B cell (primary cell): ENCODE results near the gene RBKS. TPM values are rescaled to one million over a fixed set of nuclear protein-coding genes. Genes with fewer than 3 reads are reported as not detected.

Source experiments
- ATAC-seq: fragments of 200-7000 bp; cut with Tn5 transposase; one replicate; pipeline ENCODE4 v1.10.0; 2021; ENCODE audit warnings: low read depth, mild to moderate bottlenecking, moderate number of reproducible peaks, moderate library complexity
- CTCF ChIA-PET: fragments of 350-600 bp; sonication (Branson Sonifier 250); formaldehyde crosslinking; loops from one replicate; lab custom pipeline; 2021; ENCODE audit warnings: antibody characterized with exemption, inconsistent platforms; lab: Charles Lee
- POLR2A ChIA-PET: fragments of 350-600 bp; sonication (Branson Sonifier 250); formaldehyde crosslinking; loops from one replicate; lab custom pipeline; 2021; ENCODE audit warnings: antibody characterized with exemption; lab: Charles Lee
- DNase-seq: peaks from one replicate; pipeline ENCODE4 v3.0.0; 2013
- H2AFZ ChIP-seq: 2 replicates; pipeline ENCODE4 v1.6.1; 2012; ENCODE audit warnings: mild to moderate bottlenecking, low read depth, low read length; ENCODE audit not compliant: insufficient read depth, poor library complexity, severe bottlenecking
- H3K27ac ChIP-seq, 2 donors: 1 replicate in 1 of 2; 2 replicates in 1 of 2; pipeline ENCODE4 v1.5.1; 2012 to 2013; ENCODE audit warnings: low read length in 2 of 2, mild to moderate bottlenecking in 2 of 2, moderate library complexity in 1 of 2
- H3K27me3 ChIP-seq, 4 experiments: fragments of 200-600 bp in 1 of 4; sonication (generic) in 1 of 4; replicated peaks in 1 of 4; 1 replicate in 2 of 4; 2 replicates in 2 of 4; pipeline versions ENCODE4 v1.6.1 to v1.7.0; 2013 to 2016; ENCODE audit warnings: low read length in 3 of 4, mild to moderate bottlenecking in 2 of 4, mixed read lengths in 1 of 4, moderate library complexity in 1 of 4; ENCODE audit not compliant: insufficient read depth in 4 of 4, control insufficient read depth in 3 of 4; ENCODE audit errors: control extremely low read depth in 1 of 4
- H3K36me3 ChIP-seq, 2 experiments: replicated peaks in 1 of 2; 1 replicate in 1 of 2; 2 replicates in 1 of 2; pipeline versions ENCODE4 v1.6.1 to v1.7.1; 2013; ENCODE audit warnings: low read length in 1 of 2; ENCODE audit not compliant: insufficient read depth in 2 of 2, control insufficient read depth in 1 of 2; ENCODE audit errors: control extremely low read depth in 1 of 2, extremely low read depth in 1 of 2
- H3K4me1 ChIP-seq, 2 donors: fragments of 200-600 bp in 1 of 2; sonication (generic) in 1 of 2; 1 replicate in 1 of 2; 2 replicates in 1 of 2; pipeline versions ENCODE4 v1.5.1 to v1.6.1; 2013 to 2017; ENCODE audit warnings: low read length in 2 of 2; ENCODE audit not compliant: control insufficient read depth in 2 of 2, insufficient read depth in 2 of 2
- H3K4me2 ChIP-seq: replicated peaks from 2 replicates; pipeline ENCODE3; 2012; ENCODE audit warnings: mild to moderate bottlenecking, low read depth, low read length; ENCODE audit not compliant: poor library complexity, severe bottlenecking
- H3K4me3 ChIP-seq, 5 experiments: fragments of 200-600 bp in 1 of 5; sonication (generic) in 1 of 5; 1 replicate in 3 of 5; 2 replicates in 2 of 5; pipeline versions ENCODE4 v1.5.1 to v1.7.0; 2011 to 2016; ENCODE audit warnings: low read length in 4 of 5, mild to moderate bottlenecking in 4 of 5, low read depth in 2 of 5, control low read depth in 1 of 5, moderate library complexity in 1 of 5; ENCODE audit not compliant: insufficient read depth in 1 of 5; ENCODE audit errors: control extremely low read depth in 1 of 5, extremely low read depth in 1 of 5
- H3K79me2 ChIP-seq: fragments of 200-600 bp; sonication (generic); one replicate; pipeline ENCODE4 v1.6.0; 2016; ENCODE audit warnings: low read length; ENCODE audit not compliant: control insufficient read depth, insufficient read depth
- H3K9ac ChIP-seq: fragments of 200-600 bp; sonication (generic); 2 replicates; pipeline ENCODE4 v1.6.1; 2017; ENCODE audit warnings: mild to moderate bottlenecking, low read length, moderate library complexity
- H3K9me3 ChIP-seq, 3 donors: one replicate each; pipeline versions ENCODE4 v1.6.1 to v1.7.1; 2013; ENCODE audit warnings: low read length in 2 of 3; ENCODE audit not compliant: control insufficient read depth in 2 of 3, insufficient read depth in 1 of 3; ENCODE audit errors: control extremely low read depth in 1 of 3
- H4K20me1 ChIP-seq: 2 replicates; pipeline ENCODE4 v1.6.0; 2012; ENCODE audit warnings: mild to moderate bottlenecking, low read length; ENCODE audit not compliant: insufficient read depth, control insufficient read depth, poor library complexity, severe bottlenecking
- H3K27ac Mint-ChIP-seq: one replicate; pipeline ENCODE4 v1.8.0; 2021; ENCODE audit warnings: mixed read lengths
- H3K27me3 Mint-ChIP-seq: one replicate; pipeline ENCODE4 v1.8.0; 2021; ENCODE audit warnings: mixed read lengths
- H3K4me1 Mint-ChIP-seq: one replicate; pipeline ENCODE4 v1.8.0; 2021; ENCODE audit warnings: mixed read lengths
- H3K4me3 Mint-ChIP-seq: one replicate; pipeline ENCODE4 v1.8.0; 2021; ENCODE audit warnings: mixed read lengths
- H3K9me3 Mint-ChIP-seq: one replicate; pipeline ENCODE4 v1.8.0; 2022; ENCODE audit warnings: mixed read lengths; ENCODE audit not compliant: insufficient read depth
- EZH2 ChIP-seq: IDR thresholded peaks from 2 replicates; pipeline ENCODE4 v1.6.1; 2012; ENCODE audit warnings: borderline replicate concordance, low read depth, mild to moderate bottlenecking, moderate library complexity, low read length; ENCODE audit not compliant: insufficient read depth, poor library complexity, severe bottlenecking
- WGBS: methylation state at CpG from one replicate; pipeline ENCODE4 v1.1.5; 2013; ENCODE audit warnings: missing lambda C conversion rate; ENCODE audit not compliant: insufficient coverage; 5-methylcytosine and 5-hydroxymethylcytosine counted together
- intact Hi-C: fragments of 100-400 bp; cut with micrococcal nuclease; formaldehyde crosslinking; loops from one replicate; pipeline ENCODE4 v1.10.0; 2022
- polyA plus RNA-seq: library from polyadenylated mRNA; depleted of rRNA; stranded (reverse); fragments of >200 nt; gene quantifications from 2 replicates; pipeline ENCODE4 v1.2.3, GENCODE V29; 2012
- total RNA-seq, 2 donors: library from RNA; stranded (reverse); fragments of 120-200 nt in 1 of 2; gene quantifications; 1 replicate in 1 of 2; 2 replicates in 1 of 2; pipeline versions ENCODE4 v1.2.3 to v1.2.4, GENCODE V29; 2013 to 2022
- TF ChIP-seq, protein P1 (sequence below): fragments of 200-600 bp; IDR thresholded peaks from one replicate; pipeline ENCODE4 v1.8.0; 2022; ENCODE audit warnings: antibody characterized with exemption, mild to moderate bottlenecking

The RBKS gene
- total and polyA plus RNA-seq, 2 donors (not counting 1 experiment from before 2014, with no cell fraction given): 6.4 to 9.2 TPM

DNA sequence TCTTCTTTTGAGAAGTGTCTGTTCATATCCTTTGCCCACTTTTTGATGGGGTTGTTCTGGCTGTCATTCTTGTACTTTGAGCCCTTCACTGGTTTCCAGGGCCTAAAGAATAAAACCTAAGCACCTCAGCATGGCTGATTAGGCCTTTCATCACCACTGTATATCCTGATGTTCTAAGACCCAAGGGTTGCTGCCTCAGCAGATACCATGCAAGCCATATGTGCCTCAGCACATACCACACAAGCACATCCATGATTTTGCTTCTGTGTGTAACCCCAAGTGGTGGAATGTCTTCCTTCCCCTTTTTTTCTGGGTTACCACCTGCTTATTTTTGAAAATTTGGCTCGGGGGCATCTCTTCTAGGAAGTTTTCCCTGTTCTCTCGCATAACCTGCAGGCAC is 11.4 kb downstream of the RBKS start:
- H3K9me3 Mint-ChIP-seq: peaks cover 5% of the 10 kb centered on the region
- no peak overlapping the region for H3K9ac ChIP-seq
- TF ChIP-seq, protein P1, sequence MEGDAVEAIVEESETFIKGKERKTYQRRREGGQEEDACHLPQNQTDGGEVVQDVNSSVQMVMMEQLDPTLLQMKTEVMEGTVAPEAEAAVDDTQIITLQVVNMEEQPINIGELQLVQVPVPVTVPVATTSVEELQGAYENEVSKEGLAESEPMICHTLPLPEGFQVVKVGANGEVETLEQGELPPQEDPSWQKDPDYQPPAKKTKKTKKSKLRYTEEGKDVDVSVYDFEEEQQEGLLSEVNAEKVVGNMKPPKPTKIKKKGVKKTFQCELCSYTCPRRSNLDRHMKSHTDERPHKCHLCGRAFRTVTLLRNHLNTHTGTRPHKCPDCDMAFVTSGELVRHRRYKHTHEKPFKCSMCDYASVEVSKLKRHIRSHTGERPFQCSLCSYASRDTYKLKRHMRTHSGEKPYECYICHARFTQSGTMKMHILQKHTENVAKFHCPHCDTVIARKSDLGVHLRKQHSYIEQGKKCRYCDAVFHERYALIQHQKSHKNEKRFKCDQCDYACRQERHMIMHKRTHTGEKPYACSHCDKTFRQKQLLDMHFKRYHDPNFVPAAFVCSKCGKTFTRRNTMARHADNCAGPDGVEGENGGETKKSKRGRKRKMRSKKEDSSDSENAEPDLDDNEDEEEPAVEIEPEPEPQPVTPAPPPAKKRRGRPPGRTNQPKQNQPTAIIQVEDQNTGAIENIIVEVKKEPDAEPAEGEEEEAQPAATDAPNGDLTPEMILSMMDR: no peak
- TF ChIP-seq EZH2: no peak
- H3K36me3 ChIP-seq: no peaks in the 10 kb centered on the region
- peaks cover 0 to 1% (median 0%) of the 10 kb centered on the region in 3 donors for H3K9me3 ChIP-seq
- no peak for ATAC-seq
- no peaks in the 10 kb centered on the region for H3K27me3 ChIP-seq
- no peak overlapping the region for H3K4me2 ChIP-seq
- no peaks in the 10 kb centered on the region for H3K27me3 Mint-ChIP-seq
- intact Hi-C loops: no loop called here
- no peaks in the 10 kb centered on the region for H3K79me2 ChIP-seq
- no peak overlapping the region for H3K4me3 Mint-ChIP-seq
- H3K4me3 ChIP-seq: no peak overlapping the region
- no peaks in the 10 kb centered on the region for H4K20me1 ChIP-seq
- H3K4me1 ChIP-seq: no peaks in the 10 kb centered on the region
- ChIA-PET CTCF (no interaction called here), POLR2A (no interaction called here)
- DNase-seq: no peak
- no peaks in the 10 kb centered on the region for H3K4me1 Mint-ChIP-seq
- no peak overlapping the region for H2AFZ ChIP-seq
- 52% methylated on average over 2 of the region's 2 CpGs for WGBS
- H3K27ac ChIP-seq: no peak overlapping the region
- H3K27ac Mint-ChIP-seq: no peak overlapping the region

GRCh38 chr2:27875089-27875881 is 14.9 kb downstream of the RBKS start:
- CTCF ChIA-PET: no interaction called here
- no peak for ATAC-seq
- H3K9me3 Mint-ChIP-seq: peaks cover 2% of the 10 kb centered on the region

More at GRCh38 chr2:27875089-27875881, 14.9 kb downstream of the RBKS start:
- Histone ChIP-seq H3K9ac (no peak overlapping the region), H3K79me2 (no peaks in the 10 kb centered on the region), H3K4me2 (no peak overlapping the region), H3K27ac (no peak overlapping the region), H3K36me3 (no peaks in the 10 kb centered on the region), H3K9me3 (peaks cover 0 to 1% (median 0%) of the 10 kb centered on the region in 3 donors), H2AFZ (no peak overlapping the region), H3K4me1 (no peaks in the 10 kb centered on the region), H3K27me3 (no peaks in the 10 kb centered on the region), H3K4me3 (no peak overlapping the region), H4K20me1 (no peaks in the 10 kb centered on the region)
- H3K4me1 Mint-ChIP-seq: no peaks in the 10 kb centered on the region
- H3K27me3 Mint-ChIP-seq: no peaks in the 10 kb centered on the region
- WGBS: no CpG with 5 or more reads among the region's 9 CpGs
- TF ChIP-seq EZH2: no peak
- TF ChIP-seq, protein P1: no peak
- POLR2A ChIA-PET: no interaction called here
- H3K27ac Mint-ChIP-seq: no peak overlapping the region
- intact Hi-C loops: no loop called here
- DNase-seq: no peak
- no peak overlapping the region for H3K4me3 Mint-ChIP-seq
